Effector CD8-positive, alpha-beta T cell (primary cell): ENCODE results near the gene CRTC1.
"Not testable (repeated sequence)": the region's sequence is repeated elsewhere in the genome, so short reads cannot be mapped to it uniquely, and the experiment has no call there.

ENCODE experiments used
- DNase-seq: peaks from one replicate; lab custom pipeline; 2025; lab: John Stamatoyannopoulos, UW

CRTC1 gene

GRCh38 chr19:18726846-18727245 is 43.4 kb downstream of the CRTC1 start:
- no peak for DNase-seq

GRCh38 chr19:18727602-18728001 is 44.1 kb downstream of the CRTC1 start:
- not testable (repeated sequence) for DNase-seq

- no peak for DNase-seq
Measured at GRCh38 chr19:18729933-18730530, 46.6 kb downstream of the CRTC1 start.

- DNase-seq = no peak
Measured at GRCh38 chr19:18730885-18731513, 47.5 kb downstream of the CRTC1 start.

- DNase-seq = no peak
Measured at GRCh38 chr19:18731562-18732008, 48.1 kb downstream of the CRTC1 start.

GRCh38 chr19:18733196-18733647 is 49.7 kb downstream of the CRTC1 start:
- no peak for DNase-seq

GRCh38 chr19:18733762-18734332 is 50.4 kb downstream of the CRTC1 start:
- not testable (repeated sequence) for DNase-seq

GRCh38 chr19:18735324-18735723 is 51.8 kb downstream of the CRTC1 start:
- DNase-seq = no peak

GRCh38 chr19:18735752-18736151 is 52.3 kb downstream of the CRTC1 start:
- DNase-seq = no peak

GRCh38 chr19:18736415-18737336 is 53.2 kb downstream of the CRTC1 start:
- DNase-seq = no peak

GRCh38 chr19:18737337-18737953 is 54.0 kb downstream of the CRTC1 start:
- DNase-seq = no peak

GRCh38 chr19:18737954-18738351 is 54.5 kb downstream of the CRTC1 start:
- no peak for DNase-seq

GRCh38 chr19:18738961-18739690 is 55.6 kb downstream of the CRTC1 start:
- no peak for DNase-seq

- no peak for DNase-seq
Measured at GRCh38 chr19:18741124-18742121, 57.9 kb downstream of the CRTC1 start.

GRCh38 chr19:18742324-18742723 is 58.8 kb downstream of the CRTC1 start:
- DNase-seq = no peak

GRCh38 chr19:18742838-18743783 is 59.6 kb downstream of the CRTC1 start:
- no peak for DNase-seq

GRCh38 chr19:18743784-18744418 is 60.4 kb downstream of the CRTC1 start:
- DNase-seq = no peak
